Body of pancreas (tissue), 4 donors: ENCODE results near the gene IL20RA. TPM values are rescaled to one million over a fixed set of nuclear protein-coding genes. Genes with fewer than 3 reads are reported as not detected.

ENCODE experiments used
- ATAC-seq: fragments of 150-250 bp; one replicate; pipeline ENCODE4 v1.9.1; 2016
- DNase-seq, 4 donors: peaks; one replicate each; pipeline ENCODE4 v3.0.0-alpha.2; 2019
- H3K27ac ChIP-seq, 4 donors: fragments of 200-600 bp; sonication (generic); 1 replicate in 3 of 4; 2 replicates in 1 of 4; pipeline versions ENCODE4 v1.5.1 to v1.6.1; 2016 to 2019; ENCODE audit warnings: mild to moderate bottlenecking in 1 of 4, mixed read lengths in 1 of 4, moderate library complexity in 1 of 4
- H3K27me3 ChIP-seq, 2 donors: fragments of 200-600 bp; sonication (generic); one replicate each; pipeline ENCODE4 v1.6.0; 2016; ENCODE audit warnings: mild to moderate bottlenecking in 1 of 2
- H3K36me3 ChIP-seq, 2 donors: fragments of 200-600 bp; sonication (generic); replicated peaks in 1 of 2; 2 replicates each; pipeline ENCODE4 v1.5.1; 2016; ENCODE audit warnings: low read depth in 2 of 2; ENCODE audit not compliant: insufficient read depth in 1 of 2
- H3K4me1 ChIP-seq: fragments of 200-600 bp; sonication (generic); one replicate; pipeline ENCODE4 v1.6.0; 2016
- H3K4me3 ChIP-seq, 2 donors: fragments of 200-600 bp; sonication (generic); 1 replicate in 1 of 2; 2 replicates in 1 of 2; pipeline ENCODE4 v1.5.1; 2016 to 2019
- H3K9me3 ChIP-seq, 3 donors: fragments of 200-600 bp; sonication (generic); 1 replicate in 2 of 3; 2 replicates in 1 of 3; pipeline ENCODE4 v1.5.1; 2016
- CTCF ChIP-seq, 7 experiments: fragments of 450-650 bp in 4 of 7; fragments of 200-600 bp in 3 of 7; sonication (generic) in 3 of 7; IDR thresholded peaks; one replicate each; pipeline ENCODE4 v1.5.1; 2016 to 2019; ENCODE audit warnings: antibody characterized with exemption in 7 of 7
- POLR2A ChIP-seq, 3 donors: fragments of 450-650 bp; IDR thresholded peaks; one replicate each; pipeline ENCODE4 v1.6.1; 2016; ENCODE audit warnings: antibody characterized with exemption in 3 of 3, mild to moderate bottlenecking in 2 of 3
- WGBS, 2 donors: methylation state at CpG; one replicate each; pipeline ENCODE4 v1.1.5; 2017; 5-methylcytosine and 5-hydroxymethylcytosine counted together
- intact Hi-C: fragments of 100-400 bp; cut with DNase I; formaldehyde crosslinking; loops from one replicate; pipeline ENCODE4 v1.15.1; 2023
- small RNA-seq: library from RNA; depleted of rRNA; stranded (forward); fragments of <200 nt; gene quantifications from one replicate; pipeline ENCODE3, GENCODE V24; 2016
- total RNA-seq, 2 donors: library from RNA; depleted of rRNA; stranded (reverse); fragments of >200 nt; gene quantifications; one replicate each; pipeline ENCODE4 v1.1.0, GENCODE V29; 2016

Gene IL20RA
- total RNA-seq, 2 donors from 2014 or later = 12.7 to 23.7 TPM

GRCh38 chr6:136950436-136951126 is 94.2 kb downstream of the IL20RA start:
- no peaks in the 10 kb centered on the region for H3K27me3 ChIP-seq
- TF ChIP-seq CTCF (IDR thresholded peaks at IDR 0.05) = no peak
- no peak for TF ChIP-seq POLR2A (IDR thresholded peaks at IDR 0.05)
- H3K27ac ChIP-seq = no peak overlapping the region
- H3K4me3 ChIP-seq = no peak overlapping the region
- H3K9me3 ChIP-seq = no peaks in the 10 kb centered on the region
- H3K36me3 ChIP-seq = no peaks in the 10 kb centered on the region
- 83 to 94% methylated on average over 4 of the region's 4 CpGs for WGBS, 2 donors
- intact Hi-C loops = no loop called here
- no peak for DNase-seq
- H3K4me1 ChIP-seq = no peaks in the 10 kb centered on the region
- ATAC-seq = no peak

Small RNA genes lying within 50 kb of the gene (small RNA-seq; reads per million reads assigned to genes)
- gene RPL35AP3 = not detected

Other genes with a start within 250 kb of the IL20RA start
- gene PEX7, start 222.4 kb downstream of the IL20RA start, total RNA-seq = 10 to 100 TPM in 1 of 2 donors, 1 to 10 TPM in 1; 8.9 to 17.9 TPM
- not detected for gene SLC35D3, start 122.7 kb downstream of the IL20RA start, total RNA-seq
- gene IL22RA2, start 128.7 kb upstream of the IL20RA start, total RNA-seq = not detected
- 10 to 100 TPM; 12.9 to 36.6 TPM for gene IFNGR1, start 174.4 kb upstream of the IL20RA start, total RNA-seq